Sigmoid colon (tissue), 7 donors: ENCODE results near the gene EDEM3. TPM values are rescaled to one million over a fixed set of nuclear protein-coding genes. Genes with fewer than 3 reads are reported as not detected.

Experiments
- DNase-seq: peaks from one replicate; pipeline ENCODE4 v3.0.0-alpha.2; 2019
- H3K27ac ChIP-seq, 4 donors: fragments of 200-600 bp; sonication (generic); one replicate each; pipeline ENCODE4 v1.5.1; 2016 to 2019; ENCODE audit warnings: mild to moderate bottlenecking in 1 of 4
- H3K27me3 ChIP-seq, 3 donors: fragments of 200-600 bp; sonication (generic); one replicate each; pipeline ENCODE4 v1.5.1; 2019; ENCODE audit warnings: mild to moderate bottlenecking in 1 of 3
- H3K36me3 ChIP-seq, 4 donors: fragments of 200-600 bp; sonication (generic); one replicate each; pipeline ENCODE4 v1.5.1; 2016 to 2019
- H3K4me1 ChIP-seq, 4 donors: fragments of 200-600 bp; sonication (generic); one replicate each; pipeline ENCODE4 v1.5.1; 2017 to 2019
- H3K4me3 ChIP-seq, 4 donors: fragments of 200-600 bp; sonication (generic); one replicate each; pipeline ENCODE4 v1.5.1; 2017 to 2019; ENCODE audit warnings: mild to moderate bottlenecking in 2 of 4, moderate library complexity in 1 of 4
- H3K9me3 ChIP-seq, 4 donors: fragments of 200-600 bp in 3 of 4; sonication (generic) in 3 of 4; one replicate each; pipeline versions ENCODE4 v1.5.1 to v1.6.1; 2013 to 2019
- EP300 ChIP-seq, 4 donors: sonication (generic); formaldehyde crosslinking; IDR thresholded peaks; one replicate each; pipeline ENCODE4 v1.6.1; 2017; ENCODE audit warnings: antibody characterized with exemption in 4 of 4
- POLR2A ChIP-seq, 2 donors: fragments of 450-650 bp; IDR thresholded peaks; one replicate each; pipeline ENCODE4 v1.6.1; 2016; ENCODE audit warnings: antibody characterized with exemption in 2 of 2, mild to moderate bottlenecking in 2 of 2, moderate library complexity in 2 of 2
- POLR2AphosphoS5 ChIP-seq, 4 donors: sonication (generic); formaldehyde crosslinking; IDR thresholded peaks; one replicate each; pipeline ENCODE4 v1.6.1; 2017; ENCODE audit warnings: antibody characterized with exemption in 4 of 4
- WGBS, 2 donors: extraction: QIAGEN DNeasy Blood & Tissue Kit; methylation state at CpG; one replicate each; pipeline ENCODE4 v1.1.7; 2013; 5-methylcytosine and 5-hydroxymethylcytosine counted together
- intact Hi-C: fragments of 100-400 bp; cut with DNase I; formaldehyde crosslinking; loops from one replicate; pipeline ENCODE4 v1.15.1; 2023
- polyA plus RNA-seq, 3 donors: library from polyadenylated mRNA; stranded (reverse); fragments of 200-250 nt; gene quantifications; one replicate each; pipeline ENCODE4 v1.2.3, GENCODE V29; 2013
- total RNA-seq, 4 donors: library from RNA; depleted of rRNA; stranded (reverse); fragments of >200 nt; gene quantifications; one replicate each; pipeline ENCODE4 v1.1.0, GENCODE V29; 2016
- TF ChIP-seq, protein P1 (sequence below), 4 experiments: fragments of 450-650 bp in 3 of 4; fragments of 200-600 bp in 1 of 4; IDR thresholded peaks; one replicate each; pipeline ENCODE4 v1.5.1; 2016 to 2019; ENCODE audit warnings: antibody characterized with exemption in 4 of 4, mild to moderate bottlenecking in 3 of 4, moderate library complexity in 2 of 4
- donor health status: healthy with polysubstance abuse.
- donor health status: Bipolar disorder and iron deficiency.
- donor health status: healthy.

EDEM3 gene
- total and polyA plus RNA-seq, 7 donors: 8.4 to 29.3 (median 21.4) TPM

DNA sequence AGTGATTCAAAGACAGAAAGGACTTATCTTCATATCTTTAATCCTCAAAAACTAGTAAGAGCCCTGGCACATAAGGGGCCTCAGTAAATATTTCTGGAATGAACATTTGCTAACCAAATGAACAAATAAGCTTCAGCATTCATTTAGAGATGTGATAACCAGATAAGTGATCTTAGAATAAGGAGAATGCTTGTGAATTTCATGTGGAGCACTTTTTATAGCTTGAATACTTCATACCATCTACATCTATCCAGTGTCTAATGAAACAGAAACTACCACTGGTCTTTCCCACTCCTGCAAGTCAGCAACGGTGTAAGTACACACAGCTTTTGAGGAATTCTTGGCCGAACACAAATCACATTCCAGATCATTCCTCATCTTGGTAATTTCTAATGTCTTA, 38.5 kb downstream of the EDEM3 start:
- no peak overlapping the region for H3K27ac ChIP-seq
- H3K4me1 ChIP-seq: no peaks in the 10 kb centered on the region
- no peak for TF ChIP-seq POLR2AphosphoS5 (IDR thresholded peaks at IDR 0.05)
- no peak for TF ChIP-seq POLR2A (IDR thresholded peaks at IDR 0.05)
- no peak for TF ChIP-seq EP300 (IDR thresholded peaks at IDR 0.05)
- TF ChIP-seq, protein P1, sequence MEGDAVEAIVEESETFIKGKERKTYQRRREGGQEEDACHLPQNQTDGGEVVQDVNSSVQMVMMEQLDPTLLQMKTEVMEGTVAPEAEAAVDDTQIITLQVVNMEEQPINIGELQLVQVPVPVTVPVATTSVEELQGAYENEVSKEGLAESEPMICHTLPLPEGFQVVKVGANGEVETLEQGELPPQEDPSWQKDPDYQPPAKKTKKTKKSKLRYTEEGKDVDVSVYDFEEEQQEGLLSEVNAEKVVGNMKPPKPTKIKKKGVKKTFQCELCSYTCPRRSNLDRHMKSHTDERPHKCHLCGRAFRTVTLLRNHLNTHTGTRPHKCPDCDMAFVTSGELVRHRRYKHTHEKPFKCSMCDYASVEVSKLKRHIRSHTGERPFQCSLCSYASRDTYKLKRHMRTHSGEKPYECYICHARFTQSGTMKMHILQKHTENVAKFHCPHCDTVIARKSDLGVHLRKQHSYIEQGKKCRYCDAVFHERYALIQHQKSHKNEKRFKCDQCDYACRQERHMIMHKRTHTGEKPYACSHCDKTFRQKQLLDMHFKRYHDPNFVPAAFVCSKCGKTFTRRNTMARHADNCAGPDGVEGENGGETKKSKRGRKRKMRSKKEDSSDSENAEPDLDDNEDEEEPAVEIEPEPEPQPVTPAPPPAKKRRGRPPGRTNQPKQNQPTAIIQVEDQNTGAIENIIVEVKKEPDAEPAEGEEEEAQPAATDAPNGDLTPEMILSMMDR (IDR thresholded peaks at IDR 0.05): no peak
- H3K4me3 ChIP-seq: no peak overlapping the region
- 87 to 90% methylated on average over 2 of the region's 2 CpGs for WGBS, 2 donors
- DNase-seq: no peak
- H3K36me3 ChIP-seq: peaks cover 0 to 99% (median 15%) of the 10 kb centered on the region in 4 donors
- no peaks in the 10 kb centered on the region for H3K9me3 ChIP-seq
- H3K27me3 ChIP-seq: no peaks in the 10 kb centered on the region
- intact Hi-C loops: no loop called here

DNA sequence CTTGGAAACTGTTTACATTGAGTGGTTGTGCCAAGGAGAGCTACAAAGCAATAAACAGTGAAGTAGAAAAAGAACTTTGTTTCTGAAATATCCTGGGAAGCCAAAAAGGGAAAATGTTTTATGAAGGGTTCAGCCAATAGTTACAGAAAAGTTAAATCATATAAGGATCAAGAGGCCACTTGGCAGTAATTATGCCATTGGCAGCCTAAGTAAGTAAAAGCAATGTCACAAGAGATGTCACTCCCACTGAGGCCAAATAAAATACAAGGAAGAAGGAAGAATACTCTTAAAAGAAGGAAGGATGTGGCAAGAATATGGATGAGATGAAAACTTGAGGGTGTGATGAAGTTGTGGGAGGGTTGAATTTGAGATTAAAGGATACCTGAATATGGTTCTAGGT, 45.2 kb downstream of the EDEM3 start:
- H3K27ac ChIP-seq: no peak overlapping the region
- H3K27me3 ChIP-seq: no peaks in the 10 kb centered on the region
- intact Hi-C loops: no loop called here
- DNase-seq: no peak
- no peaks in the 10 kb centered on the region for H3K9me3 ChIP-seq
- H3K36me3 ChIP-seq: peaks cover 4 to 98% (median 10%) of the 10 kb centered on the region in 4 donors
- H3K4me3 ChIP-seq: no peak overlapping the region
- TF ChIP-seq EP300 (IDR thresholded peaks at IDR 0.05) (no peak), POLR2AphosphoS5 (IDR thresholded peaks at IDR 0.05) (no peak), POLR2A (IDR thresholded peaks at IDR 0.05) (no peak)
- TF ChIP-seq, protein P1 (IDR thresholded peaks at IDR 0.05): no peak
- H3K4me1 ChIP-seq: no peaks in the 10 kb centered on the region

DNA sequence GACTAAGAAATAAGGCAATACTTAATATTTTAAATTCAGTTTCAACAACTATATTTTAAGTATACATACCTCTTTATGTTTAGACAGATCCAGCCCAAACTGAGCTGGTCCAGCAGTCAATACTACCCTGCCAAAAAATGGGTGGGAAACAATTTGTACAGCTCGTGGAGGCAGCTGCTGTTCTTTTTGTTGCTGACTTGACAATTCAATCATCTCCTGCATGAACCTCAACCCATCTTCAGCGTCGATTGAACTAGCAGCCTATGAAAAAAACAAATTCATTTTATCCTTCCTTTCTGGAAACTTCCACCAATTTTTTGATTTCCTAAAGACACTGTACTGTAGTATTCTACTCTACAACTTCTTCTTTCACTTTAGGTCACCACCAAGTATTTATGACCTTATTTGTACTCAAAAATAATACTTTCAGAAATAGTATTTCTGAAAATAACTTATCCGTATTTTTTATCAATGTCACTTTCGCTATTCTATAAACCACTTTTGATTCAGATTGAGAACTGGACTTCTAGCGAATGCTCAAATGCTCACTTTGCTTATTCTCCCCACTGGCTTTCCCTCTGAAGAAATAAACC, 46.5 kb downstream of the EDEM3 start:
- no peak for DNase-seq
- TF ChIP-seq, protein P1 (IDR thresholded peaks at IDR 0.05): no peak
- no peak for TF ChIP-seq POLR2AphosphoS5 (IDR thresholded peaks at IDR 0.05)
- no peak for TF ChIP-seq EP300 (IDR thresholded peaks at IDR 0.05)
- no peak overlapping the region for H3K4me3 ChIP-seq
- no peaks in the 10 kb centered on the region for H3K4me1 ChIP-seq
- no peaks in the 10 kb centered on the region for H3K9me3 ChIP-seq
- H3K27me3 ChIP-seq: no peaks in the 10 kb centered on the region
- H3K36me3 ChIP-seq: peaks cover 4 to 98% (median 13%) of the 10 kb centered on the region in 4 donors
- 74 to 91% methylated on average over 6 of the region's 6 CpGs for WGBS, 2 donors
- intact Hi-C loops: no loop called here
- H3K27ac ChIP-seq: no peak overlapping the region

- Histone ChIP-seq H3K9me3 (no peaks in the 10 kb centered on the region), H3K4me3 (no peak overlapping the region), H3K27me3 (no peaks in the 10 kb centered on the region), H3K27ac (no peak overlapping the region), H3K36me3 (peaks cover 5 to 96% (median 20%) of the 10 kb centered on the region in 4 donors), H3K4me1 (no peaks in the 10 kb centered on the region)
- TF ChIP-seq EP300 (IDR thresholded peaks at IDR 0.05): no peak
- TF ChIP-seq, protein P1 (IDR thresholded peaks at IDR 0.05): no peak
- no peak for TF ChIP-seq POLR2AphosphoS5 (IDR thresholded peaks at IDR 0.05)
- no peak for TF ChIP-seq POLR2A (IDR thresholded peaks at IDR 0.05)
- DNase-seq: no peak
- WGBS, 2 donors: 85 to 89% methylated on average over 1 of the region's 1 CpG
- intact Hi-C loops: no loop called here
Measured at GRCh38 chr1:184705271-184705670, 49.4 kb downstream of the EDEM3 start.

GRCh38 chr1:184701816-184702215, 52.8 kb downstream of the EDEM3 start:
- Histone ChIP-seq H3K4me3 (no peak overlapping the region), H3K27me3 (no peaks in the 10 kb centered on the region), H3K27ac (no peak overlapping the region), H3K9me3 (no peaks in the 10 kb centered on the region), H3K4me1 (no peaks in the 10 kb centered on the region), H3K36me3 (peaks cover 0 to 70% (median 15%) of the 10 kb centered on the region in 4 donors)
- TF ChIP-seq POLR2A (IDR thresholded peaks at IDR 0.05) (no peak), EP300 (IDR thresholded peaks at IDR 0.05) (no peak), POLR2AphosphoS5 (IDR thresholded peaks at IDR 0.05) (no peak)
- TF ChIP-seq, protein P1 (IDR thresholded peaks at IDR 0.05): no peak
- no peak for DNase-seq
- intact Hi-C loops: no loop called here
- WGBS, 2 donors: 91 to 93% methylated on average over 1 of the region's 1 CpG
